Measurements from ENCODE around the gene C12orf50.
"Not testable (repeated sequence)": the region's sequence is repeated elsewhere in the genome, so short reads cannot be mapped to it uniquely, and the experiment has no call there.

C12orf50 gene

GRCh38 chr12:88036353-88036965 lies 7.3 kb upstream of the C12orf50 start:
- Histone ChIP-seq H3K27me3 (ENCODE audit: insufficient read depth, low read length, poor library complexity, severe bottlenecking) (no peaks in the 10 kb centered on the region), H4K20me1 (ENCODE audit: insufficient read depth, low read length, poor library complexity, severe bottlenecking) (peaks cover 28% of the 10 kb centered on the region), H3K4me3 (ENCODE audit: low read length, poor library complexity, severe bottlenecking) (peak overlapping the region; percentile 83), H3K36me3 (ENCODE audit: insufficient read depth, low read length) (no peaks in the 10 kb centered on the region), H3K4me2 (ENCODE audit: low read depth, low read length, poor library complexity, severe bottlenecking) (peak overlapping the region; percentile 89), H2AFZ (ENCODE audit: low read length) (no peak overlapping the region), H3F3A (ENCODE audit: low read depth) (no peaks in the 10 kb centered on the region), H3K9me2 (replicated peaks; ENCODE audit: low read depth, low read length) (no peaks in the 10 kb centered on the region), H3K4me1 (ENCODE audit: insufficient read depth, low read length, poor library complexity, severe bottlenecking) (peaks cover 45% of the 10 kb centered on the region), H3K79me2 (ENCODE audit: insufficient read depth, low read length) (peaks cover 49% of the 10 kb centered on the region), H3K9me3 (ENCODE audit: insufficient read depth, low read depth, low read length) (no peaks in the 10 kb centered on the region), H3K9ac (ENCODE audit: low read depth, low read length, poor library complexity, severe bottlenecking) (peak overlapping the region; percentile 79)
- TF ChIP-seq, protein P1, sequence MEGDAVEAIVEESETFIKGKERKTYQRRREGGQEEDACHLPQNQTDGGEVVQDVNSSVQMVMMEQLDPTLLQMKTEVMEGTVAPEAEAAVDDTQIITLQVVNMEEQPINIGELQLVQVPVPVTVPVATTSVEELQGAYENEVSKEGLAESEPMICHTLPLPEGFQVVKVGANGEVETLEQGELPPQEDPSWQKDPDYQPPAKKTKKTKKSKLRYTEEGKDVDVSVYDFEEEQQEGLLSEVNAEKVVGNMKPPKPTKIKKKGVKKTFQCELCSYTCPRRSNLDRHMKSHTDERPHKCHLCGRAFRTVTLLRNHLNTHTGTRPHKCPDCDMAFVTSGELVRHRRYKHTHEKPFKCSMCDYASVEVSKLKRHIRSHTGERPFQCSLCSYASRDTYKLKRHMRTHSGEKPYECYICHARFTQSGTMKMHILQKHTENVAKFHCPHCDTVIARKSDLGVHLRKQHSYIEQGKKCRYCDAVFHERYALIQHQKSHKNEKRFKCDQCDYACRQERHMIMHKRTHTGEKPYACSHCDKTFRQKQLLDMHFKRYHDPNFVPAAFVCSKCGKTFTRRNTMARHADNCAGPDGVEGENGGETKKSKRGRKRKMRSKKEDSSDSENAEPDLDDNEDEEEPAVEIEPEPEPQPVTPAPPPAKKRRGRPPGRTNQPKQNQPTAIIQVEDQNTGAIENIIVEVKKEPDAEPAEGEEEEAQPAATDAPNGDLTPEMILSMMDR (conservative IDR thresholded peaks at IDR 0.05; ENCODE audit: low read length): no peak
- no peak for TF ChIP-seq EZH2phosphoT487 (IDR thresholded peaks at IDR 0.05; ENCODE audit: borderline replicate concordance)

GRCh38 chr12:88035907-88036289 lies 6.7 kb upstream of the C12orf50 start:
- Histone ChIP-seq H3K9me2 (replicated peaks; ENCODE audit: low read depth, low read length) (no peaks in the 10 kb centered on the region), H3K9ac (ENCODE audit: low read depth, low read length, poor library complexity, severe bottlenecking) (peak overlapping the region; percentile 79), H3K79me2 (ENCODE audit: insufficient read depth, low read length) (peaks cover 43% of the 10 kb centered on the region), H3K4me3 (ENCODE audit: low read length, poor library complexity, severe bottlenecking) (peak overlapping the region; percentile 83), H3K36me3 (ENCODE audit: insufficient read depth, low read length) (no peaks in the 10 kb centered on the region), H3K9me3 (ENCODE audit: insufficient read depth, low read depth, low read length) (no peaks in the 10 kb centered on the region), H3K4me2 (ENCODE audit: low read depth, low read length, poor library complexity, severe bottlenecking) (peak overlapping the region; percentile 89), H3K27me3 (ENCODE audit: insufficient read depth, low read length, poor library complexity, severe bottlenecking) (no peaks in the 10 kb centered on the region), H4K20me1 (ENCODE audit: insufficient read depth, low read length, poor library complexity, severe bottlenecking) (peaks cover 24% of the 10 kb centered on the region), H3F3A (ENCODE audit: low read depth) (no peaks in the 10 kb centered on the region), H2AFZ (ENCODE audit: low read length) (peak overlapping the region; percentile 96), H3K4me1 (ENCODE audit: insufficient read depth, low read length, poor library complexity, severe bottlenecking) (peaks cover 43% of the 10 kb centered on the region)
- TF ChIP-seq, protein P1 (conservative IDR thresholded peaks at IDR 0.05; ENCODE audit: low read length): no peak
- no peak for TF ChIP-seq EZH2phosphoT487 (IDR thresholded peaks at IDR 0.05; ENCODE audit: borderline replicate concordance)

- no peaks in the 10 kb centered on the region for H3K36me3 ChIP-seq (ENCODE audit: insufficient read depth, low read length)
- H3K9ac ChIP-seq (ENCODE audit: low read depth, low read length, poor library complexity, severe bottlenecking): peak overlapping the region; percentile 79
- no peaks in the 10 kb centered on the region for H3K27me3 ChIP-seq (ENCODE audit: insufficient read depth, low read length, poor library complexity, severe bottlenecking)
- peak overlapping the region; percentile 83 for H3K4me3 ChIP-seq (ENCODE audit: low read length, poor library complexity, severe bottlenecking)
- H2AFZ ChIP-seq (ENCODE audit: low read length): peak overlapping the region; percentile 96
- H3K79me2 ChIP-seq (ENCODE audit: insufficient read depth, low read length): peaks cover 39% of the 10 kb centered on the region
- H3K4me1 ChIP-seq (ENCODE audit: insufficient read depth, low read length, poor library complexity, severe bottlenecking): peaks cover 43% of the 10 kb centered on the region
- H3F3A ChIP-seq (ENCODE audit: low read depth): no peaks in the 10 kb centered on the region
- peaks cover 21% of the 10 kb centered on the region for H4K20me1 ChIP-seq (ENCODE audit: insufficient read depth, low read length, poor library complexity, severe bottlenecking)
- H3K9me3 ChIP-seq (ENCODE audit: insufficient read depth, low read depth, low read length): no peaks in the 10 kb centered on the region
- no peaks in the 10 kb centered on the region for H3K9me2 ChIP-seq (replicated peaks; ENCODE audit: low read depth, low read length)
- TF ChIP-seq EZH2phosphoT487 (IDR thresholded peaks at IDR 0.05; ENCODE audit: borderline replicate concordance): no peak
- TF ChIP-seq, protein P1 (conservative IDR thresholded peaks at IDR 0.05; ENCODE audit: low read length): no peak
- H3K4me2 ChIP-seq (ENCODE audit: low read depth, low read length, poor library complexity, severe bottlenecking): peak overlapping the region; percentile 89
Observed at GRCh38 chr12:88035271-88035906, 6.2 kb upstream of the C12orf50 start.

DNA sequence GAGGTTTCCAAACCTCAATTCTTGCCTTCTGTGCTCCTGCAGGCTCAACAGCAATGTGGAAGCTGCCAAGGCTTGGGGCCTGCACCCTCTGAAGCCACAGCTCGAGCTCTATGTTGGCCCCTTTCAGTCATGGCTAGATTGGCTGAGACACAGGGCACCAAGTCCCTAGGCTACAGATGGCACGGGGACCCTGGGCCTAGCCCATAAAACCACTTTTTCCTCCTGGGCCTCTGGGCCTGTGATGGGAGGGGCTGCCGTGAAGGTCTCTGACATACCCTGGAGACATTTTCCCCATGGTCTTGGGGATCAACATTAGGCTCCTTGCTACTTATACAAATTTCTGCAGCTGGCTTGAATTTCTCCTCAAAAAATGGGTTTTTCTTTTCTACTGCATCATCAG lies 2.0 kb upstream of the C12orf50 start:
- not testable (repeated sequence) for H3K4me3 ChIP-seq (ENCODE audit: low read length, poor library complexity, severe bottlenecking); H3K9ac ChIP-seq (ENCODE audit: low read depth, low read length, poor library complexity, severe bottlenecking); H3K27me3 ChIP-seq (ENCODE audit: insufficient read depth, low read length, poor library complexity, severe bottlenecking); H2AFZ ChIP-seq (ENCODE audit: low read length); H3K9me3 ChIP-seq (ENCODE audit: insufficient read depth, low read depth, low read length); H3K9me2 ChIP-seq (replicated peaks; ENCODE audit: low read depth, low read length); H3K79me2 ChIP-seq (ENCODE audit: insufficient read depth, low read length); H3K4me1 ChIP-seq (ENCODE audit: insufficient read depth, low read length, poor library complexity, severe bottlenecking); H3K4me2 ChIP-seq (ENCODE audit: low read depth, low read length, poor library complexity, severe bottlenecking); H3K36me3 ChIP-seq (ENCODE audit: insufficient read depth, low read length); H3F3A ChIP-seq (ENCODE audit: low read depth); H4K20me1 ChIP-seq (ENCODE audit: insufficient read depth, low read length, poor library complexity, severe bottlenecking)

All from Loucy (cell line).